NT2/D1 (cell line): ENCODE data around the gene AP4M1.

Experiments
- DNase-seq: peaks from one replicate; pipeline ENCODE4 v3.0.0-alpha.2; 2011; ENCODE audit warnings: low read depth, low spot score
- H3K27me3 ChIP-seq: 2 replicates; pipeline ENCODE4 v1.6.0; 2011; ENCODE audit warnings: mild to moderate bottlenecking; ENCODE audit not compliant: insufficient read length, insufficient read depth
- H3K36me3 ChIP-seq: 2 replicates; pipeline ENCODE4 v1.6.1; 2011; ENCODE audit warnings: mild to moderate bottlenecking, low read length, mixed read lengths; ENCODE audit not compliant: insufficient read depth, insufficient read length
- H3K4me1 ChIP-seq: 2 replicates; pipeline ENCODE4 v1.5.1; 2011; ENCODE audit not compliant: insufficient read depth, insufficient read length
- H3K4me3 ChIP-seq: 2 replicates; pipeline ENCODE4 v1.5.1; 2011; ENCODE audit warnings: low read depth; ENCODE audit not compliant: insufficient read length
- H3K9ac ChIP-seq: 2 replicates; pipeline ENCODE4 v1.6.0; 2011; ENCODE audit warnings: low read depth; ENCODE audit not compliant: insufficient read length
- H3K9me3 ChIP-seq: 2 replicates; pipeline ENCODE4 v1.5.1; 2011; ENCODE audit warnings: mild to moderate bottlenecking, low read length; ENCODE audit not compliant: insufficient read depth
- SUZ12 ChIP-seq: IDR thresholded peaks from 2 replicates; pipeline ENCODE4 v1.6.1; 2011; ENCODE audit not compliant: insufficient read length, insufficient read depth; ENCODE audit errors: extremely low read depth
- YY1 ChIP-seq: IDR thresholded peaks from 2 replicates; pipeline ENCODE4 v1.6.1; 2011; ENCODE audit not compliant: insufficient read length, insufficient read depth
- ZNF274 ChIP-seq: IDR thresholded peaks from 2 replicates; pipeline ENCODE4 v1.6.1; 2011; ENCODE audit warnings: mild to moderate bottlenecking, low read depth, low read length

Gene AP4M1

GRCh38 chr7:100075418-100075817 is 26.0 kb upstream of the AP4M1 start:
- peaks cover 93% of the 10 kb centered on the region for H3K36me3 ChIP-seq
- TF ChIP-seq ZNF274 (no peak), SUZ12 (no peak), YY1 (no peak)
- no peak overlapping the region for H3K9ac ChIP-seq
- peaks cover 3% of the 10 kb centered on the region for H3K4me1 ChIP-seq
- H3K9me3 ChIP-seq: peaks cover 52% of the 10 kb centered on the region
- DNase-seq: no peak
- H3K4me3 ChIP-seq: no peak overlapping the region
- H3K27me3 ChIP-seq: no peaks in the 10 kb centered on the region

- H3K9me3 ChIP-seq: peaks cover 34% of the 10 kb centered on the region
- H3K27me3 ChIP-seq: no peaks in the 10 kb centered on the region
- H3K4me1 ChIP-seq: peaks cover 3% of the 10 kb centered on the region
- H3K9ac ChIP-seq: no peak overlapping the region
- no peak for TF ChIP-seq SUZ12
- TF ChIP-seq ZNF274: no peak
- no peak for TF ChIP-seq YY1
- peaks cover 75% of the 10 kb centered on the region for H3K36me3 ChIP-seq
- no peak for DNase-seq
- H3K4me3 ChIP-seq: no peak overlapping the region
Observed at GRCh38 chr7:100077205-100077604, 24.2 kb upstream of the AP4M1 start.

GRCh38 chr7:100079024-100079560 is 22.4 kb upstream of the AP4M1 start:
- TF ChIP-seq SUZ12 (no peak), YY1 (no peak), ZNF274 (no peak)
- no peak overlapping the region for H3K4me3 ChIP-seq
- no peaks in the 10 kb centered on the region for H3K27me3 ChIP-seq
- H3K36me3 ChIP-seq: peaks cover 57% of the 10 kb centered on the region
- peaks cover 16% of the 10 kb centered on the region; the same call in 1 of the 2 replicates for H3K9me3 ChIP-seq
- peaks cover 3% of the 10 kb centered on the region for H3K4me1 ChIP-seq
- no peak overlapping the region for H3K9ac ChIP-seq
- DNase-seq: no peak

- DNase-seq: no peak
- peaks cover 3% of the 10 kb centered on the region for H3K4me1 ChIP-seq
- H3K4me3 ChIP-seq: peak overlapping the region; percentile 95
- H3K36me3 ChIP-seq: peaks cover 38% of the 10 kb centered on the region
- H3K27me3 ChIP-seq: no peaks in the 10 kb centered on the region
- TF ChIP-seq YY1: no peak
- peak overlapping the region; percentile 95 for H3K9ac ChIP-seq
- no peaks in the 10 kb centered on the region; the same call in 1 of the 2 replicates for H3K9me3 ChIP-seq
Observed at GRCh38 chr7:100080907-100081534, 20.4 kb upstream of the AP4M1 start.

- H3K4me1 ChIP-seq: peaks cover 3% of the 10 kb centered on the region
- no peak for TF ChIP-seq SUZ12
- no peak for TF ChIP-seq YY1
- TF ChIP-seq ZNF274: no peak
- peak within 1 kb of the TSS; percentile 95 for H3K9ac ChIP-seq
- H3K27me3 ChIP-seq: no peaks in the 10 kb centered on the region
- peaks cover 32% of the 10 kb centered on the region for H3K36me3 ChIP-seq
- peak; percentile 98 for DNase-seq
- no peaks in the 10 kb centered on the region; the same call in 1 of the 2 replicates for H3K9me3 ChIP-seq
- peak within 1 kb of the TSS; percentile 95 for H3K4me3 ChIP-seq
Observed at GRCh38 chr7:100081535-100082102, 19.8 kb upstream of the AP4M1 start, which contains the start of gene ZNF3. Gene ZNF3, minus strand, starts transcription at chr7:100081723. Its CDS starts 4,366 bp downstream, at chr7:100077357.

GRCh38 chr7:100082978-100083377 is 18.5 kb upstream of the AP4M1 start:
- Histone ChIP-seq H3K9me3 (no peaks in the 10 kb centered on the region), H3K27me3 (no peaks in the 10 kb centered on the region), H3K9ac (no peak overlapping the region), H3K36me3 (peaks cover 22% of the 10 kb centered on the region), H3K4me1 (peaks cover 3% of the 10 kb centered on the region), H3K4me3 (no peak overlapping the region)
- DNase-seq: no peak
- TF ChIP-seq ZNF274: no peak
- TF ChIP-seq SUZ12: no peak

GRCh38 chr7:100085515-100085914 is 15.9 kb upstream of the AP4M1 start:
- no peaks in the 10 kb centered on the region for H3K9me3 ChIP-seq
- no peak for DNase-seq
- TF ChIP-seq YY1 (no peak), SUZ12 (no peak), ZNF274 (no peak)

More at GRCh38 chr7:100085515-100085914, 15.9 kb upstream of the AP4M1 start:
- H3K4me1 ChIP-seq: no peaks in the 10 kb centered on the region
- H3K27me3 ChIP-seq: no peaks in the 10 kb centered on the region
- H3K9ac ChIP-seq: no peak overlapping the region
- H3K36me3 ChIP-seq: peaks cover 5% of the 10 kb centered on the region
- no peak overlapping the region for H3K4me3 ChIP-seq
